Activated T-cell treated with anti-CD3 and anti-CD28 coated beads, Interleukin-2, amount 50 U/mL, for 48 hours (primary cell): ENCODE data around the gene PHGDH.
"Not testable (repeated sequence)": the region's sequence is repeated elsewhere in the genome, so short reads cannot be mapped to it uniquely, and the experiment has no call there.

Source experiments
- DNase-seq, 2 experiments: peaks; one replicate each; pipeline ENCODE4 v3.0.0-alpha.2; 2020

Gene PHGDH

DNA sequence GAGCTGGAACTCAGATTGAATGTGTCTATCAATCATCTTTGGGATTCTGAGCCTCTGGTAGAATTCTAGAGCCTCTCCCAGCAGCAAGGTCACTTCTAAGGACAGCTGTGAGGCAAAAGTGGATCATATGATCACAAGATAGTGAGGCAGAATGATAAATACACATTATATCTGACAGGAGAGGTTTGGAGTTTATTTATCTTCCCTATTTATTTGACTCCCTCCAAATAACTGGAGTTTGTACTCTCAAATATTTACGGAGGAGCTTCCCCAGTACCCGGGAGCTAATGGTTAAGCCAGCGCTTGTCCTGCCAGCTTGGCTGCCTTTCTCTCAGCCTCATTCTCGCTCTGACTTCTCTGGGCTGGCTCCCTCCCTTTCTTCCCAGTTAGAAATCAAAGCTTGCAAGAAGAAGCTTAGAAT is 54.6 kb downstream of the PHGDH start:
- no peak for DNase-seq

GRCh38 chr1:119767486-119767885 is 55.8 kb downstream of the PHGDH start:
- no peak for DNase-seq

DNA sequence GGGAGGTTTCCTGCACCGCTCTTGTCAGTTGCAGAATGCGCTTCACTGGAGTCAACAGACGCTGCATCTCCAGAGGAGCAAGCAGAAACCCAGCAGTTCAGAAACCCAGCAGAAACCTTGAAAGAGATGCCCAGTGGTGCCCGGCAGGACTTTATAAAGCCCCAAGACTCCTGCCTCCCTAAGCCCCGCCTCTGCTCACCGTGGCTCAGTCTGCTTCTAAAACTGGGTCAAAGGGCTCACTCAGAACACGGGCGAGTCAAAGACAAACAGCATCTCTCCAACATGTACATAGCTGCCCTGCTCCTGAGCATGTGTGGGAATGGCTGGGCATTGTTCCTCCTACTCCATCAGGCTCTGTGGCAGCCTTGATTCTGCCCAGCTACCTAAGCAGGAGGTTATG is 57.0 kb downstream of the PHGDH start, which contains the start of gene HMGCS2:
Gene HMGCS2, minus strand, starts transcription at position 128 of the 400 bp plus-strand sequence. Its CDS starts 61 bp downstream, at position 67.
- DNase-seq, result no peak

DNA sequence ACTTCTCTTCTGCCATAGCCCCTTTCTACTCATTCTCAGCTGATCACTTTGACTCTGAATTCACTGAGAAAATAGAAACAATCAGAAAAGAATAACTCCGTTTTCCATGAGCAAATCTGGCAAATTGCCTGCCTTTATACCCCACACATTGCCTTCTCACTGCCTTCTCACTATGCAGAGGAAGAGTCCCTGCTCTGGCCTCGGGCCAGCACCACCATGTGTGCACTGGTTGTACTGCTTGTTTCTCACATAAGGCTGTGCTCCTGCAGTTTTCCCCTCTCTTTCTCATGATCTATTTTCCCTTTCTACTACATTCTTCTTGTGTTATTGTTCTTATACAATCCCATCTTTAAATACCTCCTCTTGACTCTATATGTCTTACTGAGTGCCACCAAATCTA is 59.3 kb downstream of the PHGDH start:
- DNase-seq, result no peak

- no peak for DNase-seq
Observed at GRCh38 chr1:119771770-119772169, 60.0 kb downstream of the PHGDH start.

DNA sequence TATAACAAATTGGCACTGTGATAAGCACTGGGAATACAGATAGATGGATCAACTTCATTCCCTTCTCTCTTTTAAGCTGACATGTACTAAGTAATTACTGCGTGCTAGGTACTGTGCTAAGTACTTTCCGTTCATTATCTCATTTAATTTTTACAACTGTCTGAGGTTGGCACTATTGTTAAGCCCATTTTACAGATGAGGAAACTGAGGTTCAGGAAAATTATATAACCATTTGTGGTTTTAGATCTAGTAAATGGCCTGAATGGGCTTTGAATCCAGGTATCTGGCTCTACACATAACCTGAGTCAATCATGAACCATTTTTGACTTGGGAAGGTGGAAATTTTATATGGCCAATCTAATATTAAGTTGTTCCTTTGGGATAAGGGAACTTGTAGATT is 60.6 kb downstream of the PHGDH start:
- no peak for DNase-seq

DNA sequence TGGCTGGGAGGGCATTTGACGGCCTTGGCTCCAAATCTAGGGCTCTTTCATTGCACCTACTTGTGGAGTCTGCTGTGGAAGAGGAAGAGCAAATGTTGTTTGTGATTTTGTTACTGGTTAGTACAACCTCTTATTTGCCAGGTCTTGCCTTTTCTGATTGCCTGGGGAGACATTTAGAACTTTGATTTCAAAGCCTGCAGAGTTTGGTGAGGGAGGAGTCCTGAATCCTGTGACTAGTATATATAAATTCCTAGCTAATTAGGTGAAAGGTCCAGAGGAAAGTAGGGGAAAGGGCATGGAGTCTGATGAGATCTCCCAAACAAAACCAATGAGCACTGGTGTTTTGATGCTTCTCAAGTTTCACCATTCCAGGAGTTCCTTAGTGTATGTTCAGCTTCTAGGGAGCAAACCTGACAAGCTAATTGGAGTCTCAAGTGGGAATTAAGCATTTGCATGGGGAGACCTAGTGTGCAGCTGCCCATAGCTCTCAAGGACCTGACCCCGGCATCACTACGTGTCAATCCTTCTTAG is 62.0 kb downstream of the PHGDH start:
- no peak for DNase-seq

DNA sequence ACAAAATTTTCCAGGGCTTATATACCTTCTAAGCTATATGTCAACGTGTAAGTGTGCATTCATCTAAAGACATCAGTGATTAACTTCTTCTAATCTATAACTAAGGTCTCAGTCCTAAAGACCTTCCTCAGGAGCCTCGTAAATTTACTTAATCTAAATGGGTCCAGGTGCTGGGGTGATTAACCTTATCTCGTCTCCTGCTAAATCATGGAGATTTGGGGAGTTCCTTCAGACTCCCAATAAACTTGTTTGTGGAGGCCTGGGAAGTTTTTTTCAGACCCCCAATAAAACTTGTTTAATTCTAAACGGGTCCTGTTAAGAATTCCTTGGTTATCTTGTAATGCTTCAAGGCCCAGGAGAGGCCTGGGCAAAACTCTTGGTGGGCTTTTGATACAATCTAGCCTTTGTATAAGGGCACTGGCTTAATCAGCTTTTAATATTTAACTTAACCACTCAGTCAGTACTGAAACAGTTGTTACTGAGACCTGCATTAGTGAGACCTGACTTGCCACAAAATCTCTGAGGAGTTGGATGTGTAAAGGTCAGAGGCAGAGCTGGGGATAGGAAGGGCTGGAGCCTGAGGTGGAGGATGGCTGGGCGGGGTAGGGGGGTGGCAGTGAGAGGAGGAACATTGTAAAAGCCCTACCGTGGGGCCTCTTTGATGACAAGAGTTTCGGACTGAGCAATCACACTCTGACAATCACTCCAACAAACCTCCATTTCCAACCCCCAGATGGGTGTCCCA is 63.2 kb downstream of the PHGDH start:
- no peak for DNase-seq

- no peak for DNase-seq
Observed at GRCh38 chr1:119778359-119778758, 66.6 kb downstream of the PHGDH start.

DNA sequence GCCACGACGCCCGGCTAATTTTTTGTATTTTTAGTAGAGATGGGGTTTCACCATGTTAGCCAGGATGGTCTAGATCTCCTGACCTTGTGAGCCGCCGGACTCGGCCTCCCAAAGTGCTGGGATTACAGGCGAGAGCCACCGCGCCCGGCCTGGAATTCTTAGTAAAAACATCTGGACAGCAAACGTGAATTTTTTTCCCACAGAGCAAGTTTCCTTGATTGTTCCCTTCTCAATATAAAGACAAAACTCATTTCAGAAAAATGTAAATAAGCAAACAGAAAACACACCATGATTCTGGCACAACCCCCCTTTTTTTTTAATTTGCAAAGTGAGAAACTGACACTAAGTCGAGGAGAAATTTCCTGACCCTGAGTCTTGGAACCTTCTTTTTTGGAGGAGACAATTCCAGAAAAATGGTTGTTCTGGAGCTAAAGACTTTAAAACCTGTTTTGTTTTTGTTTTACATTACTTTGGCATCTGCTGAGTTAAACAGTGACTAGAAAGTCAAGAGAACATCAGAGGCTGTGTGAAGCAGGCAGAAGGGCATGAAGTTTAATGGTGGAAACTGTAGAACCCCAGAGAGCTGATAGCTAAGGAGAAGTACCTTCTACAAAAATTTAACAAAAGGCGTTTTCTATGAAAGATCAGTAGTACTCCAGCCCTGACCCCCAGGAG is 67.3 kb downstream of the PHGDH start:
- no peak for DNase-seq

DNA sequence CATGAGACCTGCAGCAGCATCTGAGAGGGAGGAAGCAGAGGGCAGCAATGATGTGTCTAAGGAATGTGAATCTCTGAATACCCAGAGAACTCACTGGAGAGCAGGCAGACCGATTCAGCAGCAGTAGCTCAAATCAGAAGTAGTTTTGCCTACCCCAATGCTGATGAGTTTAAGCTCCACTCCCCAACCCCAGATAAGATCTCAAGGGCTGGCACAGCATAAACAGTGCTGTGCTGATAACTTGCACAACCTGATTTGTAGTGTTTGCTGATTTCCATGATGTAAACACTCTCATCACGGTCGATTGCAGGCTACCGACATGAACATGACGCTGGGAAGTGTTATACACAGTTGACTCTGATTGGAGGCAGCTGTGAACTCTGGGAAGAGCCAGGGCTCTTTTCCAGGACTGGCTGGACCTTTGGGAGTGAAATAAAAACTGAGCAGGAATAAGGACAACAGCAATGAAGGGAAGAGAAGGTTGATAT is 68.2 kb downstream of the PHGDH start:
- no peak for DNase-seq

- no peak for DNase-seq
Observed at GRCh38 chr1:119781434-119782210, 69.9 kb downstream of the PHGDH start.

GRCh38 chr1:119782631-119783325 is 71.0 kb downstream of the PHGDH start:
- DNase-seq, result no peak

GRCh38 chr1:119783354-119784185 is 71.8 kb downstream of the PHGDH start:
- DNase-seq, result no peak

DNA sequence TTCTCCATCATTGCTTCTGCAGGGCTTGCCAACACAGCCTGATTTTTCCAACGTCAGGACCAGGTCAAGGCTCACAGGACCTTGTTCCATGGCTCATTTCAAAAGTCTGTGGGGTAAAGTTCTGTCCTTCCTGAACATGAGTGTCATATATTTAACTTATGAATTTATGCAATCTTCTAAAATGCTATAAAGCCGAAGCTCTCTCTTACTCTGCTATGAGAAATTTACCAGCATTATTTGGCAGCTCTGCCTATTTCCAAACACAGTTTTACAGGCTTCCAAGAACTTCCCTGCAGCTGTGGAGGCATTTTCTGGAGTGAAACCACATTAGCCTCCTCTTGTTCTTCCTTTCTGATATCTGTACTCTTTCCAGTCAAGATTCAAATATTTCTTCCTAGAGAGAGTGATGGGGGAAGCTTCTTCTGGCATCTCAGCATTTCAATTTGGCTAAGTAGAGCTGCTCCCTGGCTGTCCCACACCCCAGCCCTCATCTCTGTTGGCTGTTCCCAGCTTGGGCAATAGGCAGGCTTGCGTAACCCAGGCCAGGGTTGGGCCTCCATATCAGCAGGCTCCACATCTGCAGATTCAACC is 72.6 kb downstream of the PHGDH start:
- DNase-seq, result no peak

DNA sequence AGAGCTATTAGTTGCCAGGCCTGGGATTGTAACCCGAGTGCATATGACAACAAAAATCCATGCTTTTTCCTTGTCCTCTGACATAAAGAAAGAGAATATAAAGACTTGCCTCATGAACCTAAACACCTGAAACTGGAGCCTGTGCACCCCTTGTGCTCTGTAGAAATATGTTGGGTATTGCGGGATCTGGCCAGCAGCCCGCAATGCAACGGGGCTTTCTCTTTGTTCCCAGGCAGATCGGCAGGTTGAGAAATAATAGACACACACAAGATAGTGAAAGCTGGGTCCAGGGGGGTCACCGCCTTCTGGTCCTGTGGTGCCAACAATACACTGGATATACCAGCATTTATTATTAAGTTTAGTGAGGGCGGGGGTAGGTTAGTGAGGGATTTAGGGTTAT is 74.3 kb downstream of the PHGDH start:
- DNase-seq, result not testable (repeated sequence)

GRCh38 chr1:119786473-119787050 is 74.8 kb downstream of the PHGDH start:
- DNase-seq, result not testable (repeated sequence)

- no peak for DNase-seq
Observed at GRCh38 chr1:119787776-119788175, 76.0 kb downstream of the PHGDH start.

DNA sequence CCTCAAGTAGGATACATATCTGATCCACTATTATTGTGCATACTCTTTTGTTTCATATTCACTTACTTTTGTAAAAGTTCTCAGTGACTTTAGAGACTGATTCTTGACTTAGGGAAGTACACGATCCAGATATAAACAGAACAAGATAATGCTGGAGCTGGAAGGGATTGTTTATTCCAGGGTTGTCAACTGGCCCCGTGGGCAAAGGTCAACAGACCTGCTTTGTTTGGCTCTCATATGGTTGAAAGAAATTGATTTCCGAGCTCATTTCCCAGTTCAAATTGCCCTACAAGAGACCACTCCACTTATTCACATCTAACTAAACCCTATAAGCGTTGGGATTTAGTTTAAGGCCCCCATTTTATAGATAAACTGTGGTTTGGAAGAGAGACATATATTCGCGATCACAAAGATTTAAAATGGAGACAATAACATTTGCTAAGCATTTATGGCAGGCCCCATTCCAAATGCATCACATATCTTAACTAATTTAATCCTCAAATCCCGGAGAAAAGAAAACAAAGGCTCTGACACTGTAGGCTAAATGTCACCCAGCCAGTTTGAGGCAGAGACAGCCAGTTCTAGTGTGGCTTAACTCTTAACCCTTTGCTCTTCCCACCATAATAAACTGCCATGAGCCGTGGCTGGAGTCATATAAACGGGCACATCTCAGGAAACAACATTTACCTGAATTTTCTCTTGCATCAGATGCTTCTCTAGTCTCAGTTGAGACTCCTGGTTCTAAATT is 78.9 kb downstream of the PHGDH start:
- no peak for DNase-seq

DNA sequence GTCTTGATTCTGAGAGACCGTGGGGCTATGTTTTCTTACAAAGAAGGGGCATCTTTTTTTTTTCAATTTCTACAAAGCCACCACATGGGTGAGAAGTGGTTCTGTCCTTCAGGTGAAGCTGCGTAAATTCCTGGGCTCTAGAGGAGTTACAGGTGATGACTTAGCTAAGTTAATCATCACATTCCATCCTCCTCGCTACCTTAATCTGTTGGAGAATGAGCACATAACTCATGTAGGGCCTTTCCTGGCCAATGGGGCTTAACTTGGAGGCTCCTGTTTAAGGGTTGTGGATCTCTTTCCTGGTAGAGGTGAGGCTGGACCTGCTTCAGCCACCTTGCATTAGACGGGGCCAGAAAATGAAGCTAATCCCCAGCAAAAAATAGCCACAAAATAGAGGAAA is 79.6 kb downstream of the PHGDH start:
- no peak for DNase-seq
